B cell (primary cell): ENCODE data around the gene TMED6. TPM values are rescaled to one million over a fixed set of nuclear protein-coding genes. Genes with fewer than 3 reads are reported as not detected.

Experiments
- ATAC-seq: fragments of 200-7000 bp; cut with Tn5 transposase; one replicate; pipeline ENCODE4 v1.10.0; 2021; ENCODE audit warnings: low read depth, mild to moderate bottlenecking, moderate number of reproducible peaks, moderate library complexity
- CTCF ChIA-PET: fragments of 350-600 bp; sonication (Branson Sonifier 250); formaldehyde crosslinking; loops from one replicate; lab custom pipeline; 2021; ENCODE audit warnings: antibody characterized with exemption, inconsistent platforms; lab: Charles Lee
- POLR2A ChIA-PET: fragments of 350-600 bp; sonication (Branson Sonifier 250); formaldehyde crosslinking; loops from one replicate; lab custom pipeline; 2021; ENCODE audit warnings: antibody characterized with exemption; lab: Charles Lee
- DNase-seq: peaks from one replicate; pipeline ENCODE4 v3.0.0; 2013
- H2AFZ ChIP-seq: 2 replicates; pipeline ENCODE4 v1.6.1; 2012; ENCODE audit warnings: mild to moderate bottlenecking, low read depth, low read length; ENCODE audit not compliant: insufficient read depth, poor library complexity, severe bottlenecking
- H3K27ac ChIP-seq, 2 donors: 1 replicate in 1 of 2; 2 replicates in 1 of 2; pipeline ENCODE4 v1.5.1; 2012 to 2013; ENCODE audit warnings: low read length in 2 of 2, mild to moderate bottlenecking in 2 of 2, moderate library complexity in 1 of 2
- H3K27me3 ChIP-seq, 4 experiments: fragments of 200-600 bp in 1 of 4; sonication (generic) in 1 of 4; replicated peaks in 1 of 4; 1 replicate in 2 of 4; 2 replicates in 2 of 4; pipeline versions ENCODE4 v1.6.1 to v1.7.0; 2013 to 2016; ENCODE audit warnings: low read length in 3 of 4, mild to moderate bottlenecking in 2 of 4, mixed read lengths in 1 of 4, moderate library complexity in 1 of 4; ENCODE audit not compliant: insufficient read depth in 4 of 4, control insufficient read depth in 3 of 4; ENCODE audit errors: control extremely low read depth in 1 of 4
- H3K36me3 ChIP-seq, 2 experiments: replicated peaks in 1 of 2; 1 replicate in 1 of 2; 2 replicates in 1 of 2; pipeline versions ENCODE4 v1.6.1 to v1.7.1; 2013; ENCODE audit warnings: low read length in 1 of 2; ENCODE audit not compliant: insufficient read depth in 2 of 2, control insufficient read depth in 1 of 2; ENCODE audit errors: control extremely low read depth in 1 of 2, extremely low read depth in 1 of 2
- H3K4me1 ChIP-seq, 2 donors: fragments of 200-600 bp in 1 of 2; sonication (generic) in 1 of 2; 1 replicate in 1 of 2; 2 replicates in 1 of 2; pipeline versions ENCODE4 v1.5.1 to v1.6.1; 2013 to 2017; ENCODE audit warnings: low read length in 2 of 2; ENCODE audit not compliant: control insufficient read depth in 2 of 2, insufficient read depth in 2 of 2
- H3K4me2 ChIP-seq: replicated peaks from 2 replicates; pipeline ENCODE3; 2012; ENCODE audit warnings: mild to moderate bottlenecking, low read depth, low read length; ENCODE audit not compliant: poor library complexity, severe bottlenecking
- H3K4me3 ChIP-seq, 5 experiments: fragments of 200-600 bp in 1 of 5; sonication (generic) in 1 of 5; 1 replicate in 3 of 5; 2 replicates in 2 of 5; pipeline versions ENCODE4 v1.5.1 to v1.7.0; 2011 to 2016; ENCODE audit warnings: low read length in 4 of 5, mild to moderate bottlenecking in 4 of 5, low read depth in 2 of 5, control low read depth in 1 of 5, moderate library complexity in 1 of 5; ENCODE audit not compliant: insufficient read depth in 1 of 5; ENCODE audit errors: control extremely low read depth in 1 of 5, extremely low read depth in 1 of 5
- H3K79me2 ChIP-seq: fragments of 200-600 bp; sonication (generic); one replicate; pipeline ENCODE4 v1.6.0; 2016; ENCODE audit warnings: low read length; ENCODE audit not compliant: control insufficient read depth, insufficient read depth
- H3K9ac ChIP-seq: fragments of 200-600 bp; sonication (generic); 2 replicates; pipeline ENCODE4 v1.6.1; 2017; ENCODE audit warnings: mild to moderate bottlenecking, low read length, moderate library complexity
- H3K9me3 ChIP-seq, 3 donors: one replicate each; pipeline versions ENCODE4 v1.6.1 to v1.7.1; 2013; ENCODE audit warnings: low read length in 2 of 3; ENCODE audit not compliant: control insufficient read depth in 2 of 3, insufficient read depth in 1 of 3; ENCODE audit errors: control extremely low read depth in 1 of 3
- H4K20me1 ChIP-seq: 2 replicates; pipeline ENCODE4 v1.6.0; 2012; ENCODE audit warnings: mild to moderate bottlenecking, low read length; ENCODE audit not compliant: insufficient read depth, control insufficient read depth, poor library complexity, severe bottlenecking
- H3K27ac Mint-ChIP-seq: one replicate; pipeline ENCODE4 v1.8.0; 2021; ENCODE audit warnings: mixed read lengths
- H3K27me3 Mint-ChIP-seq: one replicate; pipeline ENCODE4 v1.8.0; 2021; ENCODE audit warnings: mixed read lengths
- H3K4me1 Mint-ChIP-seq: one replicate; pipeline ENCODE4 v1.8.0; 2021; ENCODE audit warnings: mixed read lengths
- H3K4me3 Mint-ChIP-seq: one replicate; pipeline ENCODE4 v1.8.0; 2021; ENCODE audit warnings: mixed read lengths
- H3K9me3 Mint-ChIP-seq: one replicate; pipeline ENCODE4 v1.8.0; 2022; ENCODE audit warnings: mixed read lengths; ENCODE audit not compliant: insufficient read depth
- EZH2 ChIP-seq: IDR thresholded peaks from 2 replicates; pipeline ENCODE4 v1.6.1; 2012; ENCODE audit warnings: borderline replicate concordance, low read depth, mild to moderate bottlenecking, moderate library complexity, low read length; ENCODE audit not compliant: insufficient read depth, poor library complexity, severe bottlenecking
- WGBS: methylation state at CpG from one replicate; pipeline ENCODE4 v1.1.5; 2013; ENCODE audit warnings: missing lambda C conversion rate; ENCODE audit not compliant: insufficient coverage; 5-methylcytosine and 5-hydroxymethylcytosine counted together
- intact Hi-C: fragments of 100-400 bp; cut with micrococcal nuclease; formaldehyde crosslinking; loops from one replicate; pipeline ENCODE4 v1.10.0; 2022
- polyA plus RNA-seq: library from polyadenylated mRNA; depleted of rRNA; stranded (reverse); fragments of >200 nt; gene quantifications from 2 replicates; pipeline ENCODE4 v1.2.3, GENCODE V29; 2012
- total RNA-seq, 2 donors: library from RNA; stranded (reverse); fragments of 120-200 nt in 1 of 2; gene quantifications; 1 replicate in 1 of 2; 2 replicates in 1 of 2; pipeline versions ENCODE4 v1.2.3 to v1.2.4, GENCODE V29; 2013 to 2022
- TF ChIP-seq, protein P1 (sequence below): fragments of 200-600 bp; IDR thresholded peaks from one replicate; pipeline ENCODE4 v1.8.0; 2022; ENCODE audit warnings: antibody characterized with exemption, mild to moderate bottlenecking

The TMED6 gene
- total and polyA plus RNA-seq, 2 donors (not counting 1 experiment from before 2014, with no cell fraction given), result 0.78 to 4.5 TPM

DNA sequence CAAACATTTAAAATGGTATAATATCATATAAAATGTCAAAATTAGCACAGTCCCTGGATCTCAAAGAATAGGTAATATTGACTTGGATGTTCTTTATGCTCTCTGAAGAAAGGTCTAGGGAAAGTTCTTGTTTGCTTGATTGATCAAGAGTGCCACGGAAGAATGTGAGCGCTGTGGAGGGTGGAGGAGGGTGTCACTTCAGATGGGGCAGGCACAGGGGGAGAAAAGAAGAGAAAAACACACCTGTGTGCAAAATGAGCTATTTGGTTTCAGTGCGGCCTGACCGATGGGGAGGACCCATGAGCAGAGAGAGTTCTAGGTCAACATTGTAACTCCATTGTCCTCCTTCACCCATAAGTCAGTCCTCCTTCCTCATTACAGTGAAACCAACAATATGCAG is 49.3 kb downstream of the TMED6 start:
- no peaks in the 10 kb centered on the region for H3K4me1 ChIP-seq
- no peaks in the 10 kb centered on the region for H3K79me2 ChIP-seq
- no peaks in the 10 kb centered on the region for H3K9me3 Mint-ChIP-seq
- H3K9ac ChIP-seq, result no peak overlapping the region
- TF ChIP-seq, protein P1, sequence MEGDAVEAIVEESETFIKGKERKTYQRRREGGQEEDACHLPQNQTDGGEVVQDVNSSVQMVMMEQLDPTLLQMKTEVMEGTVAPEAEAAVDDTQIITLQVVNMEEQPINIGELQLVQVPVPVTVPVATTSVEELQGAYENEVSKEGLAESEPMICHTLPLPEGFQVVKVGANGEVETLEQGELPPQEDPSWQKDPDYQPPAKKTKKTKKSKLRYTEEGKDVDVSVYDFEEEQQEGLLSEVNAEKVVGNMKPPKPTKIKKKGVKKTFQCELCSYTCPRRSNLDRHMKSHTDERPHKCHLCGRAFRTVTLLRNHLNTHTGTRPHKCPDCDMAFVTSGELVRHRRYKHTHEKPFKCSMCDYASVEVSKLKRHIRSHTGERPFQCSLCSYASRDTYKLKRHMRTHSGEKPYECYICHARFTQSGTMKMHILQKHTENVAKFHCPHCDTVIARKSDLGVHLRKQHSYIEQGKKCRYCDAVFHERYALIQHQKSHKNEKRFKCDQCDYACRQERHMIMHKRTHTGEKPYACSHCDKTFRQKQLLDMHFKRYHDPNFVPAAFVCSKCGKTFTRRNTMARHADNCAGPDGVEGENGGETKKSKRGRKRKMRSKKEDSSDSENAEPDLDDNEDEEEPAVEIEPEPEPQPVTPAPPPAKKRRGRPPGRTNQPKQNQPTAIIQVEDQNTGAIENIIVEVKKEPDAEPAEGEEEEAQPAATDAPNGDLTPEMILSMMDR, result no peak
- no peak for TF ChIP-seq EZH2
- H3K4me2 ChIP-seq, result no peak overlapping the region
- intact Hi-C loops, result no loop called here
- POLR2A ChIA-PET, result no interaction called here
- no peak overlapping the region for H3K27ac ChIP-seq
- ATAC-seq (no peak), DNase-seq (no peak)
- CTCF ChIA-PET, result interaction anchor here (0.8 kb wide), 1 partner anchor 16 kb away, joined by 4 read pairs; no protein-coding TSS in a partner anchor
- H3K9me3 ChIP-seq, result no peaks in the 10 kb centered on the region
- H3K27me3 ChIP-seq, result no peaks in the 10 kb centered on the region
- H3K4me1 Mint-ChIP-seq, result no peaks in the 10 kb centered on the region
- no peaks in the 10 kb centered on the region for H3K27me3 Mint-ChIP-seq
- H4K20me1 ChIP-seq, result no peaks in the 10 kb centered on the region
- no peak overlapping the region for H3K27ac Mint-ChIP-seq
- H3K36me3 ChIP-seq, result peaks cover 0 to 3% of the 10 kb centered on the region in 2 experiments
- H3K4me3 Mint-ChIP-seq, result no peak overlapping the region
- 62% methylated on average over 2 of the region's 4 CpGs for WGBS
- no peak overlapping the region for H2AFZ ChIP-seq
- no peak overlapping the region for H3K4me3 ChIP-seq

GRCh38 chr16:69301861-69302260 is 49.7 kb downstream of the TMED6 start:
- WGBS, result 100% methylated on average over 2 of the region's 4 CpGs
- ATAC-seq (no peak), DNase-seq (no peak)
- TF ChIP-seq EZH2, result no peak
- TF ChIP-seq, protein P1, result no peak
- Histone ChIP-seq H3K4me3 (no peak overlapping the region), H3K9me3 (no peaks in the 10 kb centered on the region), H3K9ac (no peak overlapping the region), H3K4me2 (no peak overlapping the region), H3K4me1 (no peaks in the 10 kb centered on the region), H3K36me3 (peaks cover 0 to 3% of the 10 kb centered on the region in 2 experiments), H3K27ac (no peak overlapping the region), H2AFZ (no peak overlapping the region), H4K20me1 (no peaks in the 10 kb centered on the region), H3K79me2 (no peaks in the 10 kb centered on the region), H3K27me3 (no peaks in the 10 kb centered on the region)
- POLR2A ChIA-PET, result no interaction called here
- H3K9me3 Mint-ChIP-seq, result no peaks in the 10 kb centered on the region
- no peaks in the 10 kb centered on the region for H3K27me3 Mint-ChIP-seq
- H3K4me1 Mint-ChIP-seq, result no peaks in the 10 kb centered on the region
- H3K4me3 Mint-ChIP-seq, result no peak overlapping the region
- no peak overlapping the region for H3K27ac Mint-ChIP-seq
- CTCF ChIA-PET, result interaction anchor here (0.8 kb wide), 1 partner anchor 16 kb away, joined by 4 read pairs; no protein-coding TSS in a partner anchor
- intact Hi-C loops, result no loop called here
